Mucosa of descending colon (tissue), 3 donors: ENCODE measurements around the gene SASS6. TPM values are rescaled to one million over a fixed set of nuclear protein-coding genes. Genes with fewer than 3 reads are reported as not detected.
A peak's percentile ranks its signal among the peaks of the same experiment; 100 is the strongest.

ENCODE experiments used
- ATAC-seq: fragments of 200-7000 bp; cut with Tn5 transposase; one replicate; pipeline ENCODE4 v1.9.1; 2020; ENCODE audit warnings: mild to moderate bottlenecking, moderate library complexity
- DNase-seq, 3 donors: peaks; one replicate each; pipeline ENCODE4 v3.0.0-alpha.2; 2020
- H3K36me3 ChIP-seq: fragments of 200-600 bp; one replicate; pipeline ENCODE4 v1.8.0; 2021; ENCODE audit warnings: low read depth, mild to moderate bottlenecking
- H3K4me1 ChIP-seq: fragments of 200-600 bp; one replicate; pipeline ENCODE4 v1.8.0; 2021; ENCODE audit warnings: low read depth, mild to moderate bottlenecking
- H3K4me3 ChIP-seq: fragments of 200-600 bp; one replicate; pipeline ENCODE4 v1.8.0; 2021; ENCODE audit warnings: mild to moderate bottlenecking
- H3K9me3 ChIP-seq: fragments of 200-600 bp; one replicate; pipeline ENCODE4 v1.8.0; 2021; ENCODE audit warnings: mild to moderate bottlenecking
- intact Hi-C, 2 donors: fragments of 100-400 bp; cut with DNase I in 1 of 2; cut with micrococcal nuclease in 1 of 2; formaldehyde crosslinking; loops; one replicate each; pipeline versions ENCODE4 v1.11.0 to v1.11.1; 2022; cut with DNase I, micrococcal nuclease
- total RNA-seq, 3 donors: library from RNA; stranded (reverse); fragmentation: NEBNext Ultra II Directional in 2 of 3; extraction: Animal tissue kit (Norgen Biotek cat#: 25700) in 2 of 3; gene quantifications; one replicate each; pipeline versions ENCODE4 v1.2.1 to v1.2.4, GENCODE V29; 2021 to 2023
- TF ChIP-seq, protein P1 (sequence below): fragments of 200-600 bp; IDR thresholded peaks from one replicate; pipeline ENCODE4 v1.8.0; 2022; ENCODE audit warnings: antibody characterized with exemption, mild to moderate bottlenecking
- donor health status: DM: no; HTN: no; CAD: no; lungs with moderate emphysema.
- donor health status: DM: no; HTN: no; CAD: no.
- donor health status: DM: no; HTN: yes; CAD: no.

SASS6 gene
- total RNA-seq, 3 donors from 2014 or later = 2.3 to 4.8 (median 4.4) TPM

DNA sequence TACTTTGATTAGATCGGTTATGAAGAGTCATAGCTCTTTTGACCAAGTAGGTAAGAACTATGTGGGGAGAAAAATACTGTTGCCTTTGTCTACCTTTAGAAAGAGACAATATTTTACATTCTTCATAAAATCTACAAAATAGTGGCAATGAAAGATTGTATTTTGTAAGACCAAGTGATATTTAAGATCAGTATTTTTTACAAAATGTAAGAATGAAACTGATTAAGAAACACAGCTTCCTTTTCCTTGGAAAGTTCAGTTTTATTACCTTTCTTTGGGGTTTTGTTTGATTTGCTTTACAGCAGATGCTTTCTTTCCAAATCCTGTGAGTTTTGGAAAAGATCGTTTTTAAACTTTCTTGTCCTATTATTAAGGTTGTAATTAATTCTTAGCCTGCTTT, 93.1 kb downstream of the SASS6 start:
- TF ChIP-seq, protein P1, sequence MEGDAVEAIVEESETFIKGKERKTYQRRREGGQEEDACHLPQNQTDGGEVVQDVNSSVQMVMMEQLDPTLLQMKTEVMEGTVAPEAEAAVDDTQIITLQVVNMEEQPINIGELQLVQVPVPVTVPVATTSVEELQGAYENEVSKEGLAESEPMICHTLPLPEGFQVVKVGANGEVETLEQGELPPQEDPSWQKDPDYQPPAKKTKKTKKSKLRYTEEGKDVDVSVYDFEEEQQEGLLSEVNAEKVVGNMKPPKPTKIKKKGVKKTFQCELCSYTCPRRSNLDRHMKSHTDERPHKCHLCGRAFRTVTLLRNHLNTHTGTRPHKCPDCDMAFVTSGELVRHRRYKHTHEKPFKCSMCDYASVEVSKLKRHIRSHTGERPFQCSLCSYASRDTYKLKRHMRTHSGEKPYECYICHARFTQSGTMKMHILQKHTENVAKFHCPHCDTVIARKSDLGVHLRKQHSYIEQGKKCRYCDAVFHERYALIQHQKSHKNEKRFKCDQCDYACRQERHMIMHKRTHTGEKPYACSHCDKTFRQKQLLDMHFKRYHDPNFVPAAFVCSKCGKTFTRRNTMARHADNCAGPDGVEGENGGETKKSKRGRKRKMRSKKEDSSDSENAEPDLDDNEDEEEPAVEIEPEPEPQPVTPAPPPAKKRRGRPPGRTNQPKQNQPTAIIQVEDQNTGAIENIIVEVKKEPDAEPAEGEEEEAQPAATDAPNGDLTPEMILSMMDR = no peak
- DNase-seq (no peak), ATAC-seq (no peak)
- Histone ChIP-seq H3K36me3 (no peaks in the 10 kb centered on the region), H3K4me3 (no peak overlapping the region), H3K4me1 (peaks cover 14% of the 10 kb centered on the region), H3K9me3 (no peaks in the 10 kb centered on the region)
- intact Hi-C loops = loop anchor here in 1 of 2 donors (5.0 kb wide), 1 partner anchor 67 kb away; no protein-coding TSS in a partner anchor

DNA sequence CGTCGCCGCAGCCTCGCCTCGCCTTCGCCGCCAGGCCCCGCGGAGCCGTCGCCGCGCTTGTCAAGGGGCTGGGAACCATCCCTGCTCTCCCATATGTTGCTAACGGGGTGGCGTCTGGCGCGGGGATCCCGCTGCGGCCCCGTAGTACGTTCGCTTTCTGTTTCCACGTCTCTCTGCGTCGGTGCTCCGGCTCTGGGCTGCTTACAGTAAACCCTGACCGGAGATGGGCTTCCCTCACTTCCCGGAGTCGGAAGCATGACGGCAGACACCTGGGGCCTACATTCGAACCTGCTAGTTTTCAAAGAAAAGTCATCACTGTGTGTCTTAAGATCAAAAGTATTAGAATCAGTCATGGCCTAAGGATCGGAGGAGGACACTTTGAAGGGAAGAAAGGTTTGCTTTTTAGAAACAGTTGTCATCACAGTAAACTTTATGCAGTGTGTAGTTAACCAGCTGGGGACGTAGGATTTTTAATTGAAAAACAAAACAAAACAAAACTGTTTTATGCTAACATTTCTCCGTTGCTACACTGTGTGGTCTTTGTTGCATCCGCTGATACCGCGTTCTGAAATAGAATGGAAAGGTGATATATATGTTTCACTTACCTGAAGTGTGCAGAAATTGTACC, 94.0 kb downstream of the SASS6 start:
- ATAC-seq = peak; percentile 73
- peak overlapping the region; percentile 86 for H3K4me3 ChIP-seq
- TF ChIP-seq, protein P1 = no peak
- no peaks in the 10 kb centered on the region for H3K36me3 ChIP-seq
- peaks cover 14% of the 10 kb centered on the region for H3K4me1 ChIP-seq
- intact Hi-C loops = loop anchor here in 1 of 2 donors (5.0 kb wide), 1 partner anchor 66 kb away; no protein-coding TSS in a partner anchor
- peak; percentile 78 to 87 (median 79) for DNase-seq
- no peaks in the 10 kb centered on the region for H3K9me3 ChIP-seq

DNA sequence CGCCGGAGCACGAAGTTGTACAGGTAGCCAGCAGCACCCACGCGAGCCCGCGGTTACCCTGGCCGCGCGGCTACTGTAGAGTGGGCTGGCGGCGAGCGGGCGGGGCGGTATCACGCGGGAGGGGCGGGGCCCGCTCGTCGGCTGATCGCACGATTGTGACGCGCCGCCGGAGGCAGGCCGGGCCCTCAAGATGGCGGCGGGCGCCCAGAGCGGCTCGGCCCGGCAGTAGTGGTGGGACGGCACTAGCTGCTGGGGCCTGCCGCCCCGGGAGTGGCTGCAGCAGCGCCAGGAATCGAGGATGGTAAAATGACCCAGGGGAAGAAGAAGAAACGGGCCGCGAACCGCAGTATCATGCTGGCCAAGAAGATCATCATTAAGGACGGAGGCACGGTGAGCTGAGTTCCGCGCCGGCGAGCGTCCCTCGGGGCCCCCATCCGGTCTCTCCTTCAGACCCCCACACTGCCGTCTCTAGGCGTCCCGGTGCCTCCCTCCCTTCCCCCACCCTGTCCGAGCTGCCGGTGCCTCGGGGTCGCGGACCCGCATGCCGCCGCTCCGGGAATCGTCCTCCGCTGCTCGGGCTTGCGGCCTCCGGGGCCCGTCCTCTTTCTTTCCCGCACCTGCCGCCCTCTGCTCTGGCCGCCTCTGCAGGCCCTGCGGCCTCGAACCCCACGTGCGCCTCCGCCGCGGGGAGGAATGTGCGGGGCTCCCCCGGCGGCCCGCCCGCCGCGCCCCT, 94.6 kb downstream of the SASS6 start:
- no peaks in the 10 kb centered on the region for H3K36me3 ChIP-seq
- TF ChIP-seq, protein P1 = no peak
- H3K4me3 ChIP-seq = peak overlapping the region; percentile 86
- peak; percentile 93 to 94 (median 94) for DNase-seq
- H3K4me1 ChIP-seq = peaks cover 14% of the 10 kb centered on the region
- intact Hi-C loops = loop anchor here in 1 of 2 donors (5.0 kb wide), 1 partner anchor 66 kb away; no protein-coding TSS in a partner anchor
- H3K9me3 ChIP-seq = no peaks in the 10 kb centered on the region
- ATAC-seq = peak; percentile 97

DNA sequence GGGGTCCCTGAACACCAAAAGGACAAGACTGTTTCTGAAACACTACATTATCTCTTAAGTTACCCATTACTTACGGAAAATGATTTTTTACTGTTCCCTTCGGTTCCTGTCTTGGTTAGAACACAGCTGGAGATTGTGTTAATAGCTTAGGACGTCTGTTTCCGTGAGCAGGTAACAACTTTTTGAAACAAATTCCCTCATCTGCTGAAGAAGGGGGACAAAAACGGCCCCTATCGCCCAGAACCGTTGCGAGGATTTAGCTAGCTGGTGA, 95.1 kb downstream of the SASS6 start:
- H3K4me3 ChIP-seq = peak overlapping the region; percentile 86
- H3K9me3 ChIP-seq = no peaks in the 10 kb centered on the region
- no peaks in the 10 kb centered on the region for H3K36me3 ChIP-seq
- peaks cover 14% of the 10 kb centered on the region for H3K4me1 ChIP-seq
- intact Hi-C loops = loop anchor here in 1 of 2 donors (5.0 kb wide), 1 partner anchor 65 kb away; no protein-coding TSS in a partner anchor
- no peak for ATAC-seq
- TF ChIP-seq, protein P1 = no peak
- peak in 1 of 3 donors; percentile 10 for DNase-seq

DNA sequence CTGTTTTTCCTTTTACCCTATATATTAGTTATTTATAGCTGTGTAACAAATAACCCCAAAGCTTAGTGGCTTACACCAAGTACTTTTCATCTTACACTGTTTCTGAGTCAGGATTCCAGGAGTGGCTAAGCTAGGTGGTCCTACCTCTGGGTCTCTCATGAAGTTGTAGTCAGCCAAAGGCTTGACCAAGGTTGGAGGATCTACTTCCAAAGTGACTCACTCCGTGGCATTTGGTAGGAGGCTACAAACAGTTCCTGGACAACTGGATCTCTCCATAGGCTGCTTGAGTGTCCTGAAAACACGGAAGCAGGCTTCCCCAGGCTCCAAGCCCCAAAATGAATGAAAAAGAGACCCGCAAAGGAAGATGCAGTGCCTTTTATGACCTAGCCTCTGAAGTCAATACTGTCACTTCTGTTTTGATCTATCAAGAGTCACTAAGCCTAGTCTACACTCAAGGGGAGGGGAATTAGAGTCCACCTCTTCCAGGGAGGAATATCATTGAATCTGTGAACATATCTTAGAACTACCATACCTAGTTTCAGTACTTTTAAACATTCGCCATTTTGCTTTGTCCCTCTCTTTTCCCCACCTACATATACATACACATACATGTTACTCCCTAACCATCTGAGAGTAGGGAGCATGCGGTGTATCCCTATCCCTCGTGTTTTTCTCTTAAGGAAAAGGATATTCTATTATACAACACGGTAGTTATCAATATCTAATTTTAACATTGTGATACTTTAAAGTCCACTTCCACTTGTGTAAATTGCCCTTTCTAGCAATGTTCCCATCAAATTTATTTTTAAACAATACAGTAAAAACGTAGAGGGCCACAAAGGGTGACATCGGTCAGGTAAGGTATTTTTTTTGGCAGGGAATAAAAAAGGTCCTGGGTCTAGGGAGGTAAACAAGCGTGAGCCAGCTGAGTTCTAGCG, 95.7 kb downstream of the SASS6 start:
- intact Hi-C loops = loop anchor here in 1 of 2 donors (5.0 kb wide), 1 partner anchor 65 kb away; no protein-coding TSS in a partner anchor
- peaks cover 14% of the 10 kb centered on the region for H3K4me1 ChIP-seq
- no peaks in the 10 kb centered on the region for H3K9me3 ChIP-seq
- H3K36me3 ChIP-seq = no peaks in the 10 kb centered on the region
- peak overlapping the region; percentile 86 for H3K4me3 ChIP-seq
- peak in 1 of 3 donors; percentile 12 for DNase-seq
- ATAC-seq = peak; percentile 28
- TF ChIP-seq, protein P1 = no peak
